ENCODE results near the gene FAM83B.
"Not testable (repeated sequence)": the region's sequence is repeated elsewhere in the genome, so short reads cannot be mapped to it uniquely, and the experiment has no call there.

DNA sequence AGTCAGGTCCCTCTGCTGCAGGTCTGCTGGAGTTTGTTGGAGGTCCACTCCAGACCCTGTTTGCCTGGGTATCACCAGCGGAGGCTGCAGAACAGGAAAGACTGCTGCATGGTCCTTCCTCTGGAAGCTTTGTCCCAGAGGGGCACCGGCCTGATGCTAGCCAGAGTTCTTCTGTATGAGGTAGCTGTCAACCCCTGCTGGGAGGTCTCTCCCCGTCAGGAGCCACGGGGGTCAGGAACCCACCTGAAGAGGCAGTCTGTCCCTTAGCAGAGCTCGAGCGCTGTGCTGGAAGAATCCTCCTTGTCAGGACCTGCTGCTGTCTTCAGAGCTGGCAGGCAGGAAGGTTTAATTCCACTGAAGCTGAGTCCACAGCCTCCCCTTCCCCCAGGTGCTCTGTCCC is 22.3 kb upstream of the FAM83B start:
- TF ChIP-seq, protein P1, sequence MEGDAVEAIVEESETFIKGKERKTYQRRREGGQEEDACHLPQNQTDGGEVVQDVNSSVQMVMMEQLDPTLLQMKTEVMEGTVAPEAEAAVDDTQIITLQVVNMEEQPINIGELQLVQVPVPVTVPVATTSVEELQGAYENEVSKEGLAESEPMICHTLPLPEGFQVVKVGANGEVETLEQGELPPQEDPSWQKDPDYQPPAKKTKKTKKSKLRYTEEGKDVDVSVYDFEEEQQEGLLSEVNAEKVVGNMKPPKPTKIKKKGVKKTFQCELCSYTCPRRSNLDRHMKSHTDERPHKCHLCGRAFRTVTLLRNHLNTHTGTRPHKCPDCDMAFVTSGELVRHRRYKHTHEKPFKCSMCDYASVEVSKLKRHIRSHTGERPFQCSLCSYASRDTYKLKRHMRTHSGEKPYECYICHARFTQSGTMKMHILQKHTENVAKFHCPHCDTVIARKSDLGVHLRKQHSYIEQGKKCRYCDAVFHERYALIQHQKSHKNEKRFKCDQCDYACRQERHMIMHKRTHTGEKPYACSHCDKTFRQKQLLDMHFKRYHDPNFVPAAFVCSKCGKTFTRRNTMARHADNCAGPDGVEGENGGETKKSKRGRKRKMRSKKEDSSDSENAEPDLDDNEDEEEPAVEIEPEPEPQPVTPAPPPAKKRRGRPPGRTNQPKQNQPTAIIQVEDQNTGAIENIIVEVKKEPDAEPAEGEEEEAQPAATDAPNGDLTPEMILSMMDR (conservative IDR thresholded peaks at IDR 0.05), result not testable (repeated sequence)
- TF ChIP-seq EZH2 (IDR thresholded peaks at IDR 0.05; ENCODE audit: low read depth), result not testable (repeated sequence)
